LNCaP clone FGC (cell line): Measurements from ENCODE around the gene HASPIN.

ENCODE experiments used
- DNase-seq: peaks from one replicate; pipeline ENCODE4 v3.0.0-alpha.2; 2011; ENCODE audit warnings: low read depth
- H3K4me3 ChIP-seq: 2 replicates; pipeline ENCODE4 v1.5.1; 2011; ENCODE audit warnings: mild to moderate bottlenecking, low read depth, low read length, control low read depth
- TF ChIP-seq, protein P1 (sequence below): IDR thresholded peaks from 2 replicates; pipeline ENCODE4 v1.5.1; 2012; ENCODE audit warnings: mild to moderate bottlenecking; ENCODE audit not compliant: control insufficient read depth, insufficient read depth; ENCODE audit errors: extremely low read depth

Gene HASPIN

GRCh38 chr17:3773966-3774365, 50.3 kb downstream of the HASPIN start:
- no peak for DNase-seq
- H3K4me3 ChIP-seq, result no peak overlapping the region
- TF ChIP-seq, protein P1, sequence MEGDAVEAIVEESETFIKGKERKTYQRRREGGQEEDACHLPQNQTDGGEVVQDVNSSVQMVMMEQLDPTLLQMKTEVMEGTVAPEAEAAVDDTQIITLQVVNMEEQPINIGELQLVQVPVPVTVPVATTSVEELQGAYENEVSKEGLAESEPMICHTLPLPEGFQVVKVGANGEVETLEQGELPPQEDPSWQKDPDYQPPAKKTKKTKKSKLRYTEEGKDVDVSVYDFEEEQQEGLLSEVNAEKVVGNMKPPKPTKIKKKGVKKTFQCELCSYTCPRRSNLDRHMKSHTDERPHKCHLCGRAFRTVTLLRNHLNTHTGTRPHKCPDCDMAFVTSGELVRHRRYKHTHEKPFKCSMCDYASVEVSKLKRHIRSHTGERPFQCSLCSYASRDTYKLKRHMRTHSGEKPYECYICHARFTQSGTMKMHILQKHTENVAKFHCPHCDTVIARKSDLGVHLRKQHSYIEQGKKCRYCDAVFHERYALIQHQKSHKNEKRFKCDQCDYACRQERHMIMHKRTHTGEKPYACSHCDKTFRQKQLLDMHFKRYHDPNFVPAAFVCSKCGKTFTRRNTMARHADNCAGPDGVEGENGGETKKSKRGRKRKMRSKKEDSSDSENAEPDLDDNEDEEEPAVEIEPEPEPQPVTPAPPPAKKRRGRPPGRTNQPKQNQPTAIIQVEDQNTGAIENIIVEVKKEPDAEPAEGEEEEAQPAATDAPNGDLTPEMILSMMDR, result no peak
